Activated naive CD4-positive, alpha-beta T cell treated with anti-CD3 and anti-CD28 coated beads, Interleukin-2, amount 10 ng/mL, durations not matched to agents 7 days and 5 days (primary cell): ENCODE results near the gene CCK.

Source experiments
- CTCF ChIA-PET: fragments of 350-600 bp; sonication (Branson Sonifier 250); formaldehyde crosslinking; loops from one replicate; lab custom pipeline; 2021; ENCODE audit warnings: antibody characterized with exemption; lab: Charles Lee
- DNase-seq: peaks from one replicate; pipeline ENCODE4 v3.0.0-alpha.2; 2020
- H3K27ac Mint-ChIP-seq: one replicate; pipeline ENCODE4 v1.8.0; 2021; ENCODE audit warnings: mild to moderate bottlenecking, moderate library complexity, mixed read lengths
- H3K27me3 Mint-ChIP-seq: one replicate; pipeline ENCODE4 v1.8.0; 2021; ENCODE audit warnings: mild to moderate bottlenecking, mixed read lengths
- H3K36me3 Mint-ChIP-seq: one replicate; pipeline ENCODE4 v1.8.0; 2021; ENCODE audit warnings: mixed read lengths
- H3K4me1 Mint-ChIP-seq: one replicate; pipeline ENCODE4 v1.8.0; 2021; ENCODE audit warnings: mixed read lengths
- H3K4me3 Mint-ChIP-seq: one replicate; pipeline ENCODE4 v1.8.0; 2021; ENCODE audit warnings: mild to moderate bottlenecking, moderate library complexity, mixed read lengths
- H3K9me3 Mint-ChIP-seq: one replicate; pipeline ENCODE4 v1.8.0; 2021; ENCODE audit warnings: mixed read lengths

CCK gene

GRCh38 chr3:42226470-42227425 is 39.2 kb downstream of the CCK start:
- no peak for DNase-seq
- CTCF ChIA-PET, result no interaction called here

GRCh38 chr3:42225486-42226363 is 40.3 kb downstream of the CCK start:
- Mint-ChIP-seq H3K9me3 (no peaks in the 10 kb centered on the region), H3K4me3 (no peak overlapping the region), H3K27me3 (peaks cover 20% of the 10 kb centered on the region), H3K27ac (no peak overlapping the region), H3K36me3 (peaks cover 22% of the 10 kb centered on the region), H3K4me1 (peaks cover 6% of the 10 kb centered on the region)
- DNase-seq, result no peak
- CTCF ChIA-PET, result no interaction called here

More at GRCh38 chr3:42226470-42227425, 39.2 kb downstream of the CCK start:
- Mint-ChIP-seq H3K27ac (no peak overlapping the region), H3K9me3 (no peaks in the 10 kb centered on the region), H3K27me3 (peaks cover 29% of the 10 kb centered on the region), H3K36me3 (peaks cover 18% of the 10 kb centered on the region), H3K4me3 (no peak overlapping the region), H3K4me1 (peaks cover 6% of the 10 kb centered on the region)

- Mint-ChIP-seq H3K4me3 (no peak overlapping the region), H3K27me3 (peaks cover 12% of the 10 kb centered on the region), H3K9me3 (no peaks in the 10 kb centered on the region), H3K27ac (no peak overlapping the region), H3K36me3 (peaks cover 24% of the 10 kb centered on the region), H3K4me1 (peaks cover 9% of the 10 kb centered on the region)
- DNase-seq, result no peak
- CTCF ChIA-PET, result interaction anchor here (0.8 kb wide), 1 partner anchor 15 kb away, joined by 3 read pairs; no protein-coding TSS in a partner anchor
These were observed 41.1 kb downstream of the CCK start for GRCh38 chr3:42224658-42225421.

- Mint-ChIP-seq H3K27ac (no peak overlapping the region), H3K4me1 (peaks cover 9% of the 10 kb centered on the region), H3K36me3 (peaks cover 25% of the 10 kb centered on the region), H3K9me3 (no peaks in the 10 kb centered on the region), H3K4me3 (no peak overlapping the region), H3K27me3 (peaks cover 5% of the 10 kb centered on the region)
- CTCF ChIA-PET, result interaction anchor here (0.8 kb wide), 1 partner anchor 14 kb away, joined by 3 read pairs; no protein-coding TSS in a partner anchor
- no peak for DNase-seq
These were observed 41.8 kb downstream of the CCK start for GRCh38 chr3:42224178-42224577.

GRCh38 chr3:42222942-42223693 is 42.9 kb downstream of the CCK start:
- H3K9me3 Mint-ChIP-seq, result no peaks in the 10 kb centered on the region
- no peak overlapping the region for H3K27ac Mint-ChIP-seq
- no peaks in the 10 kb centered on the region for H3K27me3 Mint-ChIP-seq
- no peak overlapping the region for H3K4me3 Mint-ChIP-seq
- peaks cover 15% of the 10 kb centered on the region for H3K4me1 Mint-ChIP-seq
- DNase-seq, result no peak
- CTCF ChIA-PET, result interaction anchor here (0.7 to 1.1 kb wide), 2 partner anchors 24 to 123 kb away, joined by 3 to 4 read pairs; no protein-coding TSS in a partner anchor
- peaks cover 29% of the 10 kb centered on the region for H3K36me3 Mint-ChIP-seq

GRCh38 chr3:42220436-42221121 is 45.4 kb downstream of the CCK start:
- Mint-ChIP-seq H3K4me1 (peaks cover 35% of the 10 kb centered on the region), H3K27ac (no peak overlapping the region), H3K27me3 (no peaks in the 10 kb centered on the region)

GRCh38 chr3:42216931-42217333 is 49.1 kb downstream of the CCK start:
- DNase-seq, result peak; percentile 61
- Mint-ChIP-seq H3K4me1 (peaks cover 68% of the 10 kb centered on the region), H3K9me3 (no peaks in the 10 kb centered on the region), H3K27me3 (no peaks in the 10 kb centered on the region), H3K36me3 (peaks cover 29% of the 10 kb centered on the region), H3K4me3 (peak overlapping the region; percentile 27), H3K27ac (peak overlapping the region; percentile 86)
- CTCF ChIA-PET, result interaction anchor here (0.6 to 1.3 kb wide), 2 partner anchors 26 to 30 kb away, joined by 3 to 6 read pairs; no protein-coding TSS in a partner anchor

More at GRCh38 chr3:42220436-42221121, 45.4 kb downstream of the CCK start:
- peaks cover 32% of the 10 kb centered on the region for H3K36me3 Mint-ChIP-seq
- no peak overlapping the region for H3K4me3 Mint-ChIP-seq
- CTCF ChIA-PET, result no interaction called here
- DNase-seq, result no peak
- no peaks in the 10 kb centered on the region for H3K9me3 Mint-ChIP-seq

GRCh38 chr3:42216302-42216701 is 49.7 kb downstream of the CCK start:
- peak overlapping the region; percentile 19 for H3K4me3 Mint-ChIP-seq
- CTCF ChIA-PET, result interaction anchor here (0.6 to 1.3 kb wide), 2 partner anchors 25 to 31 kb away, joined by 3 to 6 read pairs; no protein-coding TSS in a partner anchor
- no peaks in the 10 kb centered on the region for H3K9me3 Mint-ChIP-seq
- peak; percentile 27 for DNase-seq
- H3K27ac Mint-ChIP-seq, result peak overlapping the region; percentile 86
- peaks cover 71% of the 10 kb centered on the region for H3K4me1 Mint-ChIP-seq
- H3K27me3 Mint-ChIP-seq, result no peaks in the 10 kb centered on the region
- H3K36me3 Mint-ChIP-seq, result peaks cover 32% of the 10 kb centered on the region

GRCh38 chr3:42214565-42215283 is 51.3 kb downstream of the CCK start:
- Mint-ChIP-seq H3K4me3 (no peak overlapping the region), H3K4me1 (peaks cover 68% of the 10 kb centered on the region), H3K36me3 (peaks cover 36% of the 10 kb centered on the region), H3K27ac (peak overlapping the region; percentile 82), H3K9me3 (no peaks in the 10 kb centered on the region), H3K27me3 (no peaks in the 10 kb centered on the region)
- no peak for DNase-seq
- CTCF ChIA-PET, result interaction anchor here (1.1 to 1.9 kb wide), 4 partner anchors 15 to 95 kb away, joined by 3 to 10 read pairs (median 3); no protein-coding TSS in a partner anchor

GRCh38 chr3:42214064-42214463 is 51.9 kb downstream of the CCK start:
- peak; percentile 29 for DNase-seq
- CTCF ChIA-PET, result interaction anchor here (1.1 to 1.9 kb wide), 4 partner anchors 16 to 95 kb away, joined by 3 to 10 read pairs (median 4); no protein-coding TSS in a partner anchor
- no peaks in the 10 kb centered on the region for H3K27me3 Mint-ChIP-seq
- peak overlapping the region; percentile 82 for H3K27ac Mint-ChIP-seq
- H3K36me3 Mint-ChIP-seq, result peaks cover 40% of the 10 kb centered on the region
- H3K9me3 Mint-ChIP-seq, result no peaks in the 10 kb centered on the region
- H3K4me1 Mint-ChIP-seq, result peaks cover 68% of the 10 kb centered on the region
- no peak overlapping the region for H3K4me3 Mint-ChIP-seq

GRCh38 chr3:42213417-42213816 is 52.6 kb downstream of the CCK start:
- Mint-ChIP-seq H3K27me3 (no peaks in the 10 kb centered on the region), H3K4me3 (peak overlapping the region; percentile 19), H3K4me1 (peaks cover 62% of the 10 kb centered on the region), H3K27ac (peak overlapping the region; percentile 82), H3K9me3 (no peaks in the 10 kb centered on the region), H3K36me3 (peaks cover 42% of the 10 kb centered on the region)
- peak; percentile 50 for DNase-seq
- CTCF ChIA-PET, result interaction anchor here (1.3 to 1.5 kb wide), 3 partner anchors 22 to 94 kb away, joined by 3 to 6 read pairs (median 4); no protein-coding TSS in a partner anchor
